ENCODE data around the gene MARK4. TPM values are rescaled to one million over a fixed set of nuclear protein-coding genes. Genes with fewer than 3 reads are reported as not detected.

MARK4 gene
- total and polyA plus RNA-seq, 2 experiments from 2014 or later, result 16.6 to 38.6 TPM

DNA sequence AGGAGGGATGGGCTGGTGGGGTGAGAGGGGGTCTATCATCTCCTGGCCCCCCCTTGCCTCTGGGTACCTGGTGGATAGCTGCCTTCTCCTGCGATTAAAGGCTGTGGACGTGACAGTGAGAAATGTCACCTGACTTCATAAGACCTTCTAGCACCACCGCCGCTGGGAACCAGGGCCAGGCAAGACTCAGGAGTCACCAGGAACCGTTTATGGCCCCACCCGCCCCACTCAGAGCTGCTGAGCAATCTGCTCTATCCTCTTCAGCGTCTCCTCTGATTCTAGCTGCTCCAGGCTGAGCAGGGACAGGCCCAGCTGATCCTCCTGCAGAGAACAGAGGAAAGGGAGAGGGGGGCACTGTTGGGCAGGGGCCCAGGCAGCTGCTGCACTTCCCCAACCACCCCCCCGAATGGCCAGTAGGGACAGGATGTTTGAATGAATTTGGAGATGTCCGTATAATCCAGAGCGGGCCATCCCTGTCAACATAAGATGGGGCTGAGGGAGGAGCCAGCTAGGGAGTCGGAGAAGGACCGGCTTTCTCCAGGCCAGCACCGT is 100.4 kb downstream of the MARK4 start:
- Histone ChIP-seq H3K4me2 (no peak overlapping the region), H3K36me3 (ENCODE audit: insufficient read depth) (peaks cover 20% of the 10 kb centered on the region; the same call in 1 of the 2 replicates), H2AFZ (no peak overlapping the region), H4K20me1 (replicated peaks; ENCODE audit: insufficient read depth) (peaks cover 3% of the 10 kb centered on the region), H3K4me1 (ENCODE audit: insufficient read depth) (no peaks in the 10 kb centered on the region), H3K79me2 (replicated peaks; ENCODE audit: insufficient read depth) (no peaks in the 10 kb centered on the region), H3K27ac (ENCODE audit: low read depth) (no peak overlapping the region), H3K27me3 (ENCODE audit: insufficient read depth) (no peaks in the 10 kb centered on the region), H3F3A (replicated peaks; ENCODE audit: low read depth) (no peaks in the 10 kb centered on the region), H3K9me2 (ENCODE audit: insufficient read depth) (no peaks in the 10 kb centered on the region), H3K4me3 (no peak overlapping the region)
- no peak for TF ChIP-seq STAT1 (IDR thresholded peaks at IDR 0.05; ENCODE audit: unreplicated experiment)
- no peak for TF ChIP-seq NANOG (IDR thresholded peaks at IDR 0.05; ENCODE audit: borderline replicate concordance)
- TF ChIP-seq REST (IDR thresholded peaks at IDR 0.05; ENCODE audit: unreplicated experiment), result no peak
- Mint-ChIP-seq H3K9me3 (no peaks in the 10 kb centered on the region), H3K36me3 (ENCODE audit: low read depth) (peaks cover 56% of the 10 kb centered on the region), H3K4me1 (no peaks in the 10 kb centered on the region; the same call in 1 of the 3 replicates), H3K4me3 (no peak overlapping the region), H3K27me3 (ENCODE audit: insufficient read depth, low read depth, poor library complexity) (peaks cover 14% of the 10 kb centered on the region), H3K27ac (no peak overlapping the region)
- no peak for DNase-seq (ENCODE audit: low spot score)
- no peak for ATAC-seq

- Histone ChIP-seq H3K36me3 (ENCODE audit: insufficient read depth) (peaks cover 26% of the 10 kb centered on the region; the same call in 1 of the 2 replicates), H3K4me1 (ENCODE audit: insufficient read depth) (no peaks in the 10 kb centered on the region), H3K9me2 (ENCODE audit: insufficient read depth) (no peaks in the 10 kb centered on the region), H3K4me3 (no peak overlapping the region), H2AFZ (no peak overlapping the region), H3F3A (replicated peaks; ENCODE audit: low read depth) (no peaks in the 10 kb centered on the region), H4K20me1 (replicated peaks; ENCODE audit: insufficient read depth) (peaks cover 3% of the 10 kb centered on the region), H3K79me2 (replicated peaks; ENCODE audit: insufficient read depth) (no peaks in the 10 kb centered on the region), H3K27ac (ENCODE audit: low read depth) (no peak overlapping the region), H3K4me2 (no peak overlapping the region), H3K27me3 (ENCODE audit: insufficient read depth) (no peaks in the 10 kb centered on the region)
- no peak overlapping the region for H3K27ac Mint-ChIP-seq
- H3K4me3 Mint-ChIP-seq, result no peak overlapping the region
- H3K4me1 Mint-ChIP-seq, result no peaks in the 10 kb centered on the region; the same call in 1 of the 3 replicates
- DNase-seq (ENCODE audit: low spot score) (no peak), ATAC-seq (no peak)
- H3K9me3 Mint-ChIP-seq, result no peaks in the 10 kb centered on the region
- peaks cover 62% of the 10 kb centered on the region for H3K36me3 Mint-ChIP-seq (ENCODE audit: low read depth)
- H3K27me3 Mint-ChIP-seq (ENCODE audit: insufficient read depth, low read depth, poor library complexity), result peaks cover 14% of the 10 kb centered on the region
- TF ChIP-seq EZH2 (IDR thresholded peaks at IDR 0.05; ENCODE audit: low read depth, unreplicated experiment) (no peak), NANOG (IDR thresholded peaks at IDR 0.05; ENCODE audit: borderline replicate concordance) (no peak), ZNF462 (CRISPR knock-in tag; IDR thresholded peaks at IDR 0.05) (no peak), ZNF331 (CRISPR knock-in tag; IDR thresholded peaks at IDR 0.05; ENCODE audit: low read depth) (no peak), POLR2AphosphoS5 (IDR thresholded peaks at IDR 0.05; ENCODE audit: low read depth) (no peak), STAT1 (IDR thresholded peaks at IDR 0.05; ENCODE audit: unreplicated experiment) (no peak), EZH2phosphoT487 (IDR thresholded peaks at IDR 0.05; ENCODE audit: unreplicated experiment) (no peak), JUNB (IDR thresholded peaks at IDR 0.05; ENCODE audit: unreplicated experiment) (no peak), CREB1 (CRISPR knock-in tag; IDR thresholded peaks at IDR 0.05; ENCODE audit: low read depth) (no peak), ZNF114 (CRISPR knock-in tag; IDR thresholded peaks at IDR 0.05) (no peak), ETS1 (IDR thresholded peaks at IDR 0.05) (no peak)
Measured at GRCh38 chr19:45352062-45352461, 101.0 kb downstream of the MARK4 start.
